ENCODE data around the gene ST3GAL3. TPM values are rescaled to one million over a fixed set of nuclear protein-coding genes. Genes with fewer than 3 reads are reported as not detected.

ST3GAL3 gene
- total and polyA plus RNA-seq, 2 of the 13 experiments (the other 11 are each of a cell fraction or from before 2014, with no cell fraction given) = 5.1 to 8.1 TPM

DNA sequence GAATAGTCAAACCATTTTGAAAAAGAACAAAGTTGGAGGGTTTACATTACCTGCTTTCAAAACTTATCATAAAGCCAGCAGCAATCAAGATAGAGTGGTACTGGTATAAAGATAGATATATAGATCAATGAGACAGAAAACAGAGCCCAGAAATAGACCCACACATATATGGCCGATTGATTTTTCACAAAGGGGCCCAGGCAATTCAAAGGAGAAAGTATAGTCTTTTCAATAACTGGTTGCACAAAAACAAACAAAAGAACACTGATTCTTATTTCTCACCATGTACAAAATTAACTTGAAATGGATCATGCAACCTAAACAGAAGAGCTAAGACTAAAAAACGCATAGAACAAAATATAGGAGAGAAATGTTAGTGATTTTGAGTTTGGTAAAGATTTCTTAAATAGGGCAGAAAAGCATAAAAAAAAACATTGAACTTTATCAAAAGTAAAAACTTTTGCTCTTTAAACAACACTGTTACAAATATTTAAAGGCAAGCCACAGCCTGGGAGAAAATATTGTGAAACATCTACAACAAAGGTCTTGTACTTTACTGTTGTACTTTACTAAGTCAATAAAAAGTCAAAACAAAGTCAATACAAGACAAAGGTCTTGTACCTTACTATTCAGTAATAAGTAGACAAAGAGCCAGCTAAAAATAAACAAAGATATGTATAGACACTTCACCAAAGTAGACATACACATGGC lies 50.2 kb downstream of the ST3GAL3 start (continued):
- TF ChIP-seq ZFP62 (CRISPR knock-in tag; IDR thresholded peaks at IDR 0.05) = no peak
- TF ChIP-seq GLI4 (CRISPR knock-in tag; IDR thresholded peaks at IDR 0.05; ENCODE audit: borderline replicate concordance) = no peak
- TF ChIP-seq, protein P1, sequence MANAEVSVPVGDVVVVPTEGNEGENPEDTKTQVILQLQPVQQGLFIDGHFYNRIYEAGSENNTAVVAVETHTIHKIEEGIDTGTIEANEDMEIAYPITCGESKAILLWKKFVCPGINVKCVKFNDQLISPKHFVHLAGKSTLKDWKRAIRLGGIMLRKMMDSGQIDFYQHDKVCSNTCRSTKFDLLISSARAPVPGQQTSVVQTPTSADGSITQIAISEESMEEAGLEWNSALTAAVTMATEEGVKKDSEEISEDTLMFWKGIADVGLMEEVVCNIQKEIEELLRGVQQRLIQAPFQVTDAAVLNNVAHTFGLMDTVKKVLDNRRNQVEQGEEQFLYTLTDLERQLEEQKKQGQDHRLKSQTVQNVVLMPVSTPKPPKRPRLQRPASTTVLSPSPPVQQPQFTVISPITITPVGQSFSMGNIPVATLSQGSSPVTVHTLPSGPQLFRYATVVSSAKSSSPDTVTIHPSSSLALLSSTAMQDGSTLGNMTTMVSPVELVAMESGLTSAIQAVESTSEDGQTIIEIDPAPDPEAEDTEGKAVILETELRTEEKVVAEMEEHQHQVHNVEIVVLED (CRISPR knock-in tag; IDR thresholded peaks at IDR 0.05; ENCODE audit: borderline replicate concordance) = no peak
- TF ChIP-seq PRDM10 (CRISPR knock-in tag; IDR thresholded peaks at IDR 0.05; ENCODE audit: low read depth) = no peak
- TF ChIP-seq NR3C1 (CRISPR knock-in tag; IDR thresholded peaks at IDR 0.05) = no peak
- TF ChIP-seq ZEB1 (IDR thresholded peaks at IDR 0.05; ENCODE audit: insufficient replicate concordance, low read depth) = no peak
- TF ChIP-seq MIER3 (CRISPR knock-in tag; IDR thresholded peaks at IDR 0.05; ENCODE audit: borderline replicate concordance) = 0 out of 2 replicates have a peak, but pooled peaks have one; percentile 52
- TF ChIP-seq FOXA1 (IDR thresholded peaks at IDR 0.05) = peak; percentile 88
- TF ChIP-seq FOXA1 (CRISPR knock-in tag; IDR thresholded peaks at IDR 0.05) = peak; percentile 74
- TF ChIP-seq, protein P2, sequence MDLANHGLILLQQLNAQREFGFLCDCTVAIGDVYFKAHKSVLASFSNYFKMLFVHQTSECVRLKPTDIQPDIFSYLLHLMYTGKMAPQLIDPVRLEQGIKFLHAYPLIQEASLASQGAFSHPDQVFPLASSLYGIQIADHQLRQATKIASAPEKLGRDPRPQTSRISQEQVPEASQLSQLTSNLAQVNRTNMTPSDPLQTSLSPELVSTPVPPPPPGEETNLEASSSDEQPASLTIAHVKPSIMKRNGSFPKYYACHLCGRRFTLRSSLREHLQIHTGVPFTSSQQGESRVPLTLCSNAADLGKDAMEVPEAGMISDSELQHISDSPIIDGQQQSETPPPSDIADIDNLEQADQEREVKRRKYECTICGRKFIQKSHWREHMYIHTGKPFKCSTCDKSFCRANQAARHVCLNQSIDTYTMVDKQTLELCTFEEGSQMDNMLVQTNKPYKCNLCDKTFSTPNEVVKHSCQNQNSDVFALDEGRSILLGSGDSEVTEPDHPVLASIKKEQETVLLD (CRISPR knock-in tag; IDR thresholded peaks at IDR 0.05; ENCODE audit: low read depth) = no peak
- no peak for TF ChIP-seq DMTF1 (CRISPR knock-in tag; IDR thresholded peaks at IDR 0.05)
- TF ChIP-seq MBNL3 (CRISPR knock-in tag; conservative IDR thresholded peaks at IDR 0.05) = no peak
- TF ChIP-seq EP300 (IDR thresholded peaks at IDR 0.05; ENCODE audit: low read depth in 2 of 2, low read length in 2 of 2) = peak in 1 of 2 experiments; percentile 67; a peak in 2 of 4 replicates
- no peak for TF ChIP-seq EP300 (CRISPR knock-in tag; IDR thresholded peaks at IDR 0.05; ENCODE audit: borderline replicate concordance)
- TF ChIP-seq, protein P3, sequence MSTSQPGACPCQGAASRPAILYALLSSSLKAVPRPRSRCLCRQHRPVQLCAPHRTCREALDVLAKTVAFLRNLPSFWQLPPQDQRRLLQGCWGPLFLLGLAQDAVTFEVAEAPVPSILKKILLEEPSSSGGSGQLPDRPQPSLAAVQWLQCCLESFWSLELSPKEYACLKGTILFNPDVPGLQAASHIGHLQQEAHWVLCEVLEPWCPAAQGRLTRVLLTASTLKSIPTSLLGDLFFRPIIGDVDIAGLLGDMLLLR (CRISPR knock-in tag; IDR thresholded peaks at IDR 0.05) = no peak
- TF ChIP-seq CBX2 (IDR thresholded peaks at IDR 0.05; ENCODE audit: low read depth, low read length) = no peak
- TF ChIP-seq CBX2 (CRISPR knock-in tag; IDR thresholded peaks at IDR 0.05; ENCODE audit: low read depth) = no peak
- TF ChIP-seq NCOA2 (CRISPR knock-in tag; IDR thresholded peaks at IDR 0.05) = peak; percentile 69
- TF ChIP-seq, protein P4, sequence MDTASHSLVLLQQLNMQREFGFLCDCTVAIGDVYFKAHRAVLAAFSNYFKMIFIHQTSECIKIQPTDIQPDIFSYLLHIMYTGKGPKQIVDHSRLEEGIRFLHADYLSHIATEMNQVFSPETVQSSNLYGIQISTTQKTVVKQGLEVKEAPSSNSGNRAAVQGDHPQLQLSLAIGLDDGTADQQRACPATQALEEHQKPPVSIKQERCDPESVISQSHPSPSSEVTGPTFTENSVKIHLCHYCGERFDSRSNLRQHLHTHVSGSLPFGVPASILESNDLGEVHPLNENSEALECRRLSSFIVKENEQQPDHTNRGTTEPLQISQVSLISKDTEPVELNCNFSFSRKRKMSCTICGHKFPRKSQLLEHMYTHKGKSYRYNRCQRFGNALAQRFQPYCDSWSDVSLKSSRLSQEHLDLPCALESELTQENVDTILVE (CRISPR knock-in tag; IDR thresholded peaks at IDR 0.05) = peak; percentile 50; the same call in 1 of the 2 replicates

Measured in HepG2 (cell line).